Progenitor cell of endocrine pancreas (in vitro differentiated cells): Measurements from ENCODE around the gene ASCC1. TPM values are rescaled to one million over a fixed set of nuclear protein-coding genes. Genes with fewer than 3 reads are reported as not detected.

Experiments used
- DNase-seq: peaks from one replicate; pipeline ENCODE4 v3.0.0; 2021; ENCODE audit warnings: low spot score; ENCODE audit not compliant: unreplicated experiment
- H3K27ac Mint-ChIP-seq: 2 replicates; pipeline ENCODE4 v1.8.0; 2021; ENCODE audit warnings: mild to moderate bottlenecking, moderate library complexity, mixed read lengths
- H3K27me3 Mint-ChIP-seq: 2 replicates; pipeline ENCODE4 v1.8.0; 2021; ENCODE audit warnings: mixed read lengths
- H3K36me3 Mint-ChIP-seq: 2 replicates; pipeline ENCODE4 v1.8.0; 2022; ENCODE audit warnings: mixed read lengths; ENCODE audit not compliant: insufficient read depth
- H3K4me1 Mint-ChIP-seq: 2 replicates; pipeline ENCODE4 v1.8.0; 2021; ENCODE audit warnings: low read depth, mixed read lengths
- H3K4me3 Mint-ChIP-seq: 2 replicates; pipeline ENCODE4 v1.8.0; 2021; ENCODE audit warnings: low read depth, mild to moderate bottlenecking, moderate library complexity, mixed read lengths
- H3K9me3 Mint-ChIP-seq: 2 replicates; pipeline ENCODE4 v1.8.0; 2021; ENCODE audit warnings: low read depth, mixed read lengths
- CTCF ChIP-seq: fragments of 200-600 bp; sonication (generic); IDR thresholded peaks from one replicate; pipeline ENCODE4 v1.5.0; 2021; ENCODE audit warnings: antibody characterized with exemption, mild to moderate bottlenecking; ENCODE audit not compliant: unreplicated experiment
- total RNA-seq: library from RNA; stranded (reverse); gene quantifications from 2 replicates; pipeline ENCODE4 v1.2.1, GENCODE V29; 2021

Gene ASCC1
- total RNA-seq, 1 donor from 2014 or later = 42.2 TPM

- H3K4me1 Mint-ChIP-seq = peaks cover 17% of the 10 kb centered on the region
- TF ChIP-seq CTCF = no peak
- H3K4me3 Mint-ChIP-seq = no peak overlapping the region
- no peaks in the 10 kb centered on the region for H3K27me3 Mint-ChIP-seq
- H3K9me3 Mint-ChIP-seq = no peaks in the 10 kb centered on the region
- DNase-seq = no peak
- H3K27ac Mint-ChIP-seq = peak overlapping the region; percentile 63
- no peaks in the 10 kb centered on the region for H3K36me3 Mint-ChIP-seq
These were observed 28.5 kb upstream of the ASCC1 start for GRCh38 chr10:72244573-72245038.

- H3K36me3 Mint-ChIP-seq = no peaks in the 10 kb centered on the region
- no peak overlapping the region for H3K27ac Mint-ChIP-seq
- H3K4me1 Mint-ChIP-seq = peaks cover 17% of the 10 kb centered on the region
- no peak overlapping the region for H3K4me3 Mint-ChIP-seq
- no peaks in the 10 kb centered on the region for H3K9me3 Mint-ChIP-seq
- H3K27me3 Mint-ChIP-seq = no peaks in the 10 kb centered on the region
- no peak for TF ChIP-seq CTCF
- no peak for DNase-seq
These were observed 27.9 kb upstream of the ASCC1 start for GRCh38 chr10:72243822-72244437.

- Mint-ChIP-seq H3K4me1 (peaks cover 6% of the 10 kb centered on the region), H3K36me3 (no peaks in the 10 kb centered on the region), H3K4me3 (no peak overlapping the region), H3K27me3 (no peaks in the 10 kb centered on the region), H3K27ac (peak overlapping the region; percentile 1), H3K9me3 (no peaks in the 10 kb centered on the region)
- TF ChIP-seq CTCF = no peak
- no peak for DNase-seq
These were observed 26.6 kb upstream of the ASCC1 start for GRCh38 chr10:72242675-72243074.

GRCh38 chr10:72241691-72242252 lies 25.7 kb upstream of the ASCC1 start:
- Mint-ChIP-seq H3K9me3 (no peaks in the 10 kb centered on the region), H3K4me1 (peaks cover 6% of the 10 kb centered on the region), H3K36me3 (peaks cover 2% of the 10 kb centered on the region), H3K27me3 (no peaks in the 10 kb centered on the region), H3K4me3 (no peak overlapping the region), H3K27ac (no peak overlapping the region)
- DNase-seq = no peak
- TF ChIP-seq CTCF = no peak

- Mint-ChIP-seq H3K4me1 (peaks cover 6% of the 10 kb centered on the region), H3K27me3 (no peaks in the 10 kb centered on the region), H3K36me3 (peaks cover 6% of the 10 kb centered on the region), H3K4me3 (no peak overlapping the region), H3K27ac (no peak overlapping the region), H3K9me3 (no peaks in the 10 kb centered on the region)
- DNase-seq = no peak
- no peak for TF ChIP-seq CTCF
These were observed 24.3 kb upstream of the ASCC1 start for GRCh38 chr10:72240371-72240770.
